WERI-Rb-1 (cell line): Measurements from ENCODE around the gene RHBG.
A peak's percentile ranks its signal among the peaks of the same experiment; 100 is the strongest.
"Not testable (repeated sequence)": the region's sequence is repeated elsewhere in the genome, so short reads cannot be mapped to it uniquely, and the experiment has no call there.

ENCODE experiments used
- DNase-seq: peaks from one replicate; pipeline ENCODE4 v3.0.0-alpha.2; 2020
- H3K27ac ChIP-seq: fragments of 250-450 bp; sonication (Bioruptor Pico); 2 replicates; pipeline ENCODE4 v1.5.1; 2020; ENCODE audit warnings: mild to moderate bottlenecking, moderate library complexity
- H3K27me3 ChIP-seq: fragments of 250-450 bp; sonication (Bioruptor Pico); 2 replicates; pipeline ENCODE4 v1.5.1; 2021; ENCODE audit warnings: mild to moderate bottlenecking, low read depth, moderate library complexity; ENCODE audit not compliant: insufficient read depth, severe bottlenecking
- H3K36me3 ChIP-seq: fragments of 250-450 bp; sonication (Bioruptor Pico); 2 replicates; pipeline ENCODE4 v1.5.1; 2020; ENCODE audit warnings: mild to moderate bottlenecking, moderate library complexity
- H3K4me3 ChIP-seq: 2 replicates; pipeline ENCODE4 v1.5.1; 2011; ENCODE audit warnings: low read depth, mild to moderate bottlenecking, control low read depth, low read length
- H3K9me3 ChIP-seq: fragments of 250-450 bp; sonication (Bioruptor Pico); 2 replicates; pipeline ENCODE4 v1.5.1; 2021; ENCODE audit warnings: mild to moderate bottlenecking, moderate library complexity; ENCODE audit not compliant: severe bottlenecking
- CTCF ChIP-seq: IDR thresholded peaks from 2 replicates; pipeline ENCODE4 v1.5.1; 2011; ENCODE audit warnings: low read depth, mild to moderate bottlenecking, control low read depth, inconsistent platforms, low read length

Gene RHBG

GRCh38 chr1:156368889-156369684, at the start of gene RHBG:
Gene RHBG (plus strand): TSS chr1:156369211. CDS start chr1:156369250, 39 bp downstream.
- no peak within 1 kb of the TSS for H3K4me3 ChIP-seq
- no peak for TF ChIP-seq CTCF
- H3K36me3 ChIP-seq, result no peaks in the 10 kb centered on the region; the same call in 1 of the 2 replicates
- H3K27ac ChIP-seq, result no peak within 1 kb of the TSS
- no peaks in the 10 kb centered on the region for H3K27me3 ChIP-seq
- no peak for DNase-seq
- no peaks in the 10 kb centered on the region for H3K9me3 ChIP-seq

- Histone ChIP-seq H3K36me3 (peaks cover 99% of the 10 kb centered on the region), H3K9me3 (no peaks in the 10 kb centered on the region), H3K27ac (no peak overlapping the region), H3K27me3 (no peaks in the 10 kb centered on the region), H3K4me3 (no peak overlapping the region)
- TF ChIP-seq CTCF, result no peak
- DNase-seq, result no peak
Observed at GRCh38 chr1:156319664-156320063, 49.3 kb upstream of the RHBG start.

GRCh38 chr1:156320560-156320959, 48.5 kb upstream of the RHBG start:
- Histone ChIP-seq H3K9me3 (no peaks in the 10 kb centered on the region), H3K36me3 (peaks cover 99% of the 10 kb centered on the region), H3K27ac (no peak overlapping the region), H3K27me3 (no peaks in the 10 kb centered on the region), H3K4me3 (no peak overlapping the region)
- TF ChIP-seq CTCF, result no peak
- DNase-seq, result no peak

- peaks cover 90% of the 10 kb centered on the region for H3K36me3 ChIP-seq
- H3K4me3 ChIP-seq, H3K27ac ChIP-seq, H3K27me3 ChIP-seq, DNase-seq, H3K9me3 ChIP-seq: not testable (repeated sequence)
Observed at GRCh38 chr1:156323179-156323578, 45.8 kb upstream of the RHBG start.

- peak; percentile 49 for DNase-seq
- peaks cover 59% of the 10 kb centered on the region for H3K36me3 ChIP-seq
- no peaks in the 10 kb centered on the region for H3K9me3 ChIP-seq
- H3K27me3 ChIP-seq, result no peaks in the 10 kb centered on the region
- H3K4me3 ChIP-seq, result no peak overlapping the region; the same call in 1 of the 2 replicates
- TF ChIP-seq CTCF, result peak; percentile 48
- no peak overlapping the region for H3K27ac ChIP-seq
Observed at GRCh38 chr1:156336242-156336641, 32.8 kb upstream of the RHBG start.

- DNase-seq, result no peak
- H3K4me3 ChIP-seq, result peak overlapping the region; percentile 84
- H3K27me3 ChIP-seq, result no peaks in the 10 kb centered on the region
- peaks cover 48% of the 10 kb centered on the region for H3K36me3 ChIP-seq
- H3K9me3 ChIP-seq, result no peaks in the 10 kb centered on the region
- no peak for TF ChIP-seq CTCF
- H3K27ac ChIP-seq, result peak overlapping the region; percentile 86
Observed at GRCh38 chr1:156337052-156337887, 31.7 kb upstream of the RHBG start.
